NT2/D1 (cell line): ENCODE data around the gene ERMP1.

Source experiments
- DNase-seq: peaks from one replicate; pipeline ENCODE4 v3.0.0-alpha.2; 2011; ENCODE audit warnings: low read depth, low spot score
- H3K27me3 ChIP-seq: 2 replicates; pipeline ENCODE4 v1.6.0; 2011; ENCODE audit warnings: mild to moderate bottlenecking; ENCODE audit not compliant: insufficient read length, insufficient read depth
- H3K36me3 ChIP-seq: 2 replicates; pipeline ENCODE4 v1.6.1; 2011; ENCODE audit warnings: mild to moderate bottlenecking, low read length, mixed read lengths; ENCODE audit not compliant: insufficient read depth, insufficient read length
- H3K4me1 ChIP-seq: 2 replicates; pipeline ENCODE4 v1.5.1; 2011; ENCODE audit not compliant: insufficient read depth, insufficient read length
- H3K4me3 ChIP-seq: 2 replicates; pipeline ENCODE4 v1.5.1; 2011; ENCODE audit warnings: low read depth; ENCODE audit not compliant: insufficient read length
- H3K9ac ChIP-seq: 2 replicates; pipeline ENCODE4 v1.6.0; 2011; ENCODE audit warnings: low read depth; ENCODE audit not compliant: insufficient read length
- H3K9me3 ChIP-seq: 2 replicates; pipeline ENCODE4 v1.5.1; 2011; ENCODE audit warnings: mild to moderate bottlenecking, low read length; ENCODE audit not compliant: insufficient read depth
- SUZ12 ChIP-seq: IDR thresholded peaks from 2 replicates; pipeline ENCODE4 v1.6.1; 2011; ENCODE audit not compliant: insufficient read length, insufficient read depth; ENCODE audit errors: extremely low read depth
- YY1 ChIP-seq: IDR thresholded peaks from 2 replicates; pipeline ENCODE4 v1.6.1; 2011; ENCODE audit not compliant: insufficient read length, insufficient read depth
- ZNF274 ChIP-seq: IDR thresholded peaks from 2 replicates; pipeline ENCODE4 v1.6.1; 2011; ENCODE audit warnings: mild to moderate bottlenecking, low read depth, low read length

The ERMP1 gene

GRCh38 chr9:5773324-5773999 lies 59.5 kb downstream of the ERMP1 start:
- no peaks in the 10 kb centered on the region for H3K27me3 ChIP-seq

GRCh38 chr9:5767968-5768932 lies 64.7 kb downstream of the ERMP1 start:
- H3K27me3 ChIP-seq = no peaks in the 10 kb centered on the region
- H3K4me1 ChIP-seq = no peaks in the 10 kb centered on the region
- no peaks in the 10 kb centered on the region for H3K9me3 ChIP-seq
- peaks cover 88% of the 10 kb centered on the region for H3K36me3 ChIP-seq
- TF ChIP-seq SUZ12 = no peak
- TF ChIP-seq YY1 = no peak
- TF ChIP-seq ZNF274 = no peak
- DNase-seq = no peak
- no peak overlapping the region for H3K4me3 ChIP-seq
- no peak overlapping the region for H3K9ac ChIP-seq

More at GRCh38 chr9:5773324-5773999, 59.5 kb downstream of the ERMP1 start:
- peaks cover 14% of the 10 kb centered on the region for H3K9me3 ChIP-seq
- H3K4me3 ChIP-seq = no peak overlapping the region
- no peaks in the 10 kb centered on the region for H3K4me1 ChIP-seq
- no peak overlapping the region for H3K9ac ChIP-seq
- no peak for DNase-seq
- H3K36me3 ChIP-seq = peaks cover 78% of the 10 kb centered on the region
- TF ChIP-seq SUZ12 (no peak), ZNF274 (no peak), YY1 (no peak)

GRCh38 chr9:5764130-5764868 lies 68.6 kb downstream of the ERMP1 start:
- Histone ChIP-seq H3K27me3 (no peaks in the 10 kb centered on the region), H3K4me1 (no peaks in the 10 kb centered on the region), H3K4me3 (no peak overlapping the region), H3K36me3 (peaks cover 75% of the 10 kb centered on the region), H3K9ac (no peak overlapping the region), H3K9me3 (no peaks in the 10 kb centered on the region)
- TF ChIP-seq YY1 (no peak), SUZ12 (no peak), ZNF274 (no peak)
- DNase-seq = no peak

- TF ChIP-seq SUZ12 (no peak), ZNF274 (no peak), YY1 (no peak)
- Histone ChIP-seq H3K36me3 (peaks cover 70% of the 10 kb centered on the region), H3K9me3 (no peaks in the 10 kb centered on the region), H3K9ac (no peak overlapping the region), H3K4me3 (no peak overlapping the region), H3K27me3 (no peaks in the 10 kb centered on the region), H3K4me1 (no peaks in the 10 kb centered on the region)
- DNase-seq = no peak
Measured at GRCh38 chr9:5762421-5762820, 70.5 kb downstream of the ERMP1 start.

- TF ChIP-seq SUZ12 (no peak), ZNF274 (no peak), YY1 (no peak)
- Histone ChIP-seq H3K9me3 (no peaks in the 10 kb centered on the region), H3K9ac (no peak overlapping the region), H3K36me3 (peaks cover 67% of the 10 kb centered on the region), H3K27me3 (no peaks in the 10 kb centered on the region), H3K4me3 (no peak overlapping the region), H3K4me1 (no peaks in the 10 kb centered on the region)
- no peak for DNase-seq
Measured at GRCh38 chr9:5760338-5760737, 72.6 kb downstream of the ERMP1 start.

- Histone ChIP-seq H3K27me3 (no peaks in the 10 kb centered on the region), H3K4me3 (no peak overlapping the region), H3K4me1 (no peaks in the 10 kb centered on the region), H3K36me3 (peaks cover 62% of the 10 kb centered on the region), H3K9me3 (no peaks in the 10 kb centered on the region), H3K9ac (no peak overlapping the region)
- DNase-seq = no peak
- TF ChIP-seq SUZ12 (no peak), ZNF274 (no peak)
Measured at GRCh38 chr9:5756633-5757032, 76.3 kb downstream of the ERMP1 start.

- no peaks in the 10 kb centered on the region for H3K4me1 ChIP-seq
- peaks cover 69% of the 10 kb centered on the region for H3K36me3 ChIP-seq
- no peak overlapping the region for H3K4me3 ChIP-seq
- no peaks in the 10 kb centered on the region for H3K27me3 ChIP-seq
- H3K9me3 ChIP-seq = no peaks in the 10 kb centered on the region
- TF ChIP-seq SUZ12 = no peak
- no peak for TF ChIP-seq YY1
- TF ChIP-seq ZNF274 = no peak
- DNase-seq = no peak
- no peak overlapping the region for H3K9ac ChIP-seq
Measured at GRCh38 chr9:5750569-5750968, 82.3 kb downstream of the ERMP1 start.
